ENCODE results near the gene DNAJB9.
"Not testable (repeated sequence)": the region's sequence is repeated elsewhere in the genome, so short reads cannot be mapped to it uniquely, and the experiment has no call there.

The DNAJB9 gene

DNA sequence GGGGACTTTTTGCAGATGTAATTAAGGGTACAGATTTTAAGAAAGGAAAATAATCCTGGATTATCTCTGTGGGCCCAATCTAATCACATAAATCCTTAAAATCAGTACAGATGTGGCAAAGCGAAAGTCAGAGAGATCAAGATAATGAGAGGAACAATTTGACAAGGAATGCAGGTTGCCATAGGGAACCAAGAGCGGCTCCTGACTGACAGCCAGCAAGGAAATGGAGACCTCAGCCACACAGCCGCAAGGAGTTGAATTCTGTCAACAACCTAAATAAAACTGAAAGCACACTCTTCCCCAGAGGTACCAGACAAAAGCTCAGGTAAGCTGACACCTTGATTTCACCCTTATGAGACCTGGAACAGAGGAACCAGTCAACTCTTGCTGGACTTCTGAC, 40.3 kb upstream of the DNAJB9 start:
- no peak for DNase-seq (ENCODE audit: low read depth)
- TF ChIP-seq, protein P1, sequence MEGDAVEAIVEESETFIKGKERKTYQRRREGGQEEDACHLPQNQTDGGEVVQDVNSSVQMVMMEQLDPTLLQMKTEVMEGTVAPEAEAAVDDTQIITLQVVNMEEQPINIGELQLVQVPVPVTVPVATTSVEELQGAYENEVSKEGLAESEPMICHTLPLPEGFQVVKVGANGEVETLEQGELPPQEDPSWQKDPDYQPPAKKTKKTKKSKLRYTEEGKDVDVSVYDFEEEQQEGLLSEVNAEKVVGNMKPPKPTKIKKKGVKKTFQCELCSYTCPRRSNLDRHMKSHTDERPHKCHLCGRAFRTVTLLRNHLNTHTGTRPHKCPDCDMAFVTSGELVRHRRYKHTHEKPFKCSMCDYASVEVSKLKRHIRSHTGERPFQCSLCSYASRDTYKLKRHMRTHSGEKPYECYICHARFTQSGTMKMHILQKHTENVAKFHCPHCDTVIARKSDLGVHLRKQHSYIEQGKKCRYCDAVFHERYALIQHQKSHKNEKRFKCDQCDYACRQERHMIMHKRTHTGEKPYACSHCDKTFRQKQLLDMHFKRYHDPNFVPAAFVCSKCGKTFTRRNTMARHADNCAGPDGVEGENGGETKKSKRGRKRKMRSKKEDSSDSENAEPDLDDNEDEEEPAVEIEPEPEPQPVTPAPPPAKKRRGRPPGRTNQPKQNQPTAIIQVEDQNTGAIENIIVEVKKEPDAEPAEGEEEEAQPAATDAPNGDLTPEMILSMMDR (IDR thresholded peaks at IDR 0.05; ENCODE audit: insufficient read depth, low read depth, low read length, missing control alignments) = no peak
- H3K4me3 ChIP-seq (ENCODE audit: low read depth, low read length) = no peak overlapping the region

DNA sequence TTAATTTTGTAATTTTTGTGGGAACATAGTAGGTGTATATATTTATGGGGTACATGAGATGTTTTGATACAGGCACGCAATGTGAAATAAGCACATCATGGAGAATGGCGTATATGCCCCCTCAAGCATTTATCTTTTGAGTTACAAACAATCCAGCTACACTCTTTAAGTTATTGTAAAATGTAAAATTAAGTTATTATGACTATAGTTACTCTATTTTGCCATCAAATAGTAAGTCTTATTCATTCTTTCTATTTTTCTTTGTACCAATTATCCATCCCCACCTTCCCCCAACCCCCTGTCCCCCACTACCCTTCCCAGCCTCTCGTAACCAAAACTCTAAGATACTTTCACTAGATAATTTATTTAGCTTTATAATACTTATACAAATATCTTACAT, 36.0 kb upstream of the DNAJB9 start:
- TF ChIP-seq, protein P1 (IDR thresholded peaks at IDR 0.05; ENCODE audit: insufficient read depth, low read depth, low read length, missing control alignments) = no peak
- DNase-seq (ENCODE audit: low read depth) = no peak
- no peak overlapping the region for H3K4me3 ChIP-seq (ENCODE audit: low read depth, low read length)

DNA sequence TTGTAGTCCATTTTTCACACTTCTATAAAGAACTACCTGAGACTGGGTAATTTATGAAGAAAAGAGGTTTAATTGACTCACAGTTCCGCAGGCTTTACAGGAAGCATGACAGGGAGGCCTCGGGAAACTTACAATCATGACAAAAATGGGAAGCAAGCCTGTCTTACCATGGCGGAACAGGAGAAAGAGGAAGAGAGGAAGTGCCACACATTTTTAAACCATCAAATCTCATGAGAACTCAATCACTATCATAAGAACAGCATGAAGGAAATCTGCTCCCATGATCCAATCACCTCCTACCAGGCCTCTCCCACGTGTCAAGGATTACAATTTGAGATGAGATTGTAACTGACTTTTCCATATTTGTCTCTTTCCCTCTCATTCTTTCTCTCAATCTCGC, 34.4 kb upstream of the DNAJB9 start:
- TF ChIP-seq, protein P1 (IDR thresholded peaks at IDR 0.05; ENCODE audit: insufficient read depth, low read depth, low read length, missing control alignments) = no peak
- no peak for DNase-seq (ENCODE audit: low read depth)
- H3K4me3 ChIP-seq (ENCODE audit: low read depth, low read length) = no peak overlapping the region

DNA sequence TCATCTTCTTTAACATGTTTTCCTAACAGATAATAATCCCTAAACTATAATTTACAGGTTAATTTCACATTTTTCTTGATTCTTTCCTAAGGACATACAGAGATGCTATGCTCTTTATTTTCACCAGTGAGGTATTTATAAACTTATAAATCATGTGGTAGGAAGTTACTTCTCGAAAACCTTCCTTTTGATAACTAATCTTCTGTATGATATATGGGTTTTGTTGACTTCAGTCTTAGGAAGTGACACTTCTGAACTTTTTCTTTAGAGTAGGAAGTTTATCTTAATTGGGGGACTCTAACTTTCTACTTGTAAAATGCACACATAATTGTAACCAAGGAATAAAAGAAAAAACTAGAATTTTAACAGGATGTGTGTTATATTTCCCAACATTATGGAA, 33.9 kb upstream of the DNAJB9 start:
- TF ChIP-seq, protein P1 (IDR thresholded peaks at IDR 0.05; ENCODE audit: insufficient read depth, low read depth, low read length, missing control alignments) = no peak
- H3K4me3 ChIP-seq (ENCODE audit: low read depth, low read length) = no peak overlapping the region
- DNase-seq (ENCODE audit: low read depth) = no peak

DNA sequence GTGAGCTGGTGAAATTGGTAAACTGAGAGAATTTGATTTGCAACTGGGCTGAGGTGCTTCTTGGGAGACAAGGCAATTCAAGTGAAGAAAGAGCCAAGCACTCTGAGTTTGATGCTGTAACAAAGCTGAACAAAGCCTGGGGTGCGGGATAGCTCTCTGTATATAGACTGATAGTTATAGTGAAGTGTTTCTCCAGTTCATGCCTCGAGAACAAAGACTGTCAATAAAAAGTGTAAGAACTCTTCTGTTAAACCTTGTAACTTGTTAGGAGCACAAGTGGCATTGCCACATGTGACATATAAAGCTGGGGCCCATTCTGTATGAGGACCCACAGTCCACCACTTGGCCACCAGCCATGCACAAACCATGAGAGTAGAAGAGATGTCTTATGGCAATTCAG, 32.4 kb upstream of the DNAJB9 start:
- no peak for DNase-seq (ENCODE audit: low read depth)
- TF ChIP-seq, protein P1 (IDR thresholded peaks at IDR 0.05; ENCODE audit: insufficient read depth, low read depth, low read length, missing control alignments) = no peak
- H3K4me3 ChIP-seq (ENCODE audit: low read depth, low read length) = no peak overlapping the region

DNA sequence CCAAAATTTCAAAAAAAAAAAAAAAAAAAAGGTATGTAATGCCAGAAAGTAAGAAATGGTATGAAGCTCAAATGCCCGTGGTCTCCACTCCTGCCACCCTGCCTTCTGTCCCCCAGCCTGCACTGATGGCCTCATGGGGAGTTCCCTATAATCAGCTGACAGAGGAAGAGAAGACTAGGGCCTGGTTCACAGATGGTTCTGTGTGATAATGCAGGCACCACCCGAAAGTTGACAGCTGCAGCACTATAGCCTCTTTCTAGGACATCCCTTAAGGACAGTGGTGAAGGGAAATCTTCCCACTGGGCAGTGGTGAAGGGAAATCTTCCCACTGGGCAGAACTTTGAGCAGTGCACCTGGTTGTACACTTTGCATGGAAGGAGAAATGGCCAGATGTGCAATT, 31.4 kb upstream of the DNAJB9 start:
- not testable (repeated sequence) for DNase-seq (ENCODE audit: low read depth); H3K4me3 ChIP-seq (ENCODE audit: low read depth, low read length)

DNA sequence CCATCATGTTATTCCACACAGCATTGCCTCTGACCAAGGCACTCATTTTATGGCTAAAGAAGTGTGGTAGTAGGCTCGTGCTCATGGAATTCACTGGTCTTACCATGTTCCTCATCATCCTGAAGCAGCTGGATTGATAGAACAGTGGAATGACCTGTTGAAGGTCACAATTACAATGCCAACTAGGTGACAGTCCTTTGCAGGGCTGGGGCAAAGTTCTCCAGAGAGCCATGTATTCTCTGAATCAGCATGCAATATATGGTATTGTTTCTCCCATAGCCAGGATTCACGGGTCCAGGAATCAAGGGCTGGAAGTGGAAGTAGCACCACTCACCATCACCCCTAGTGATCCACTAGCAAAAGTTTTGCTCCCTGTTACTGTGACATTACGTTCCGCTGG, 31.0 kb upstream of the DNAJB9 start:
- DNase-seq (ENCODE audit: low read depth); H3K4me3 ChIP-seq (ENCODE audit: low read depth, low read length): not testable (repeated sequence)

DNA sequence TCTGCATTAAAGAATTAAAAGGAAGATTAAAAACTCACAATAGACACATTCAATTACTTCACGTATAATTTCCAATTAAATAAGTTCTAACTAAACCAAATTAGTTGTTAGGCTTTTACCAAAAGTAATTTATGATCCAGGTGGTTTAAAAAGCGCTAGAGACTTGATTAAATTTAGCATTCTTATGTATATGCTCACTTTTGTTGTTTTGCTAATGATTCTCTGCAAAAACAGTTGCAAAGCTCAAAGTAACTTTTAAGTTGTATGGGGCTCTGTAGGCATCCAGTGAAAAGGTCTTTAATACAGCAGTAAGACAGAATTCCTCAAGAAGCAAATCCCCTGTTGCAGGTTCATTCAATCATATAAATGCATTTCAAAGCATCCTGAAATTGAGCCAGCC, 28.2 kb upstream of the DNAJB9 start:
- TF ChIP-seq, protein P1 (IDR thresholded peaks at IDR 0.05; ENCODE audit: insufficient read depth, low read depth, low read length, missing control alignments) = no peak
- DNase-seq (ENCODE audit: low read depth) = no peak
- H3K4me3 ChIP-seq (ENCODE audit: low read depth, low read length) = no peak overlapping the region

DNA sequence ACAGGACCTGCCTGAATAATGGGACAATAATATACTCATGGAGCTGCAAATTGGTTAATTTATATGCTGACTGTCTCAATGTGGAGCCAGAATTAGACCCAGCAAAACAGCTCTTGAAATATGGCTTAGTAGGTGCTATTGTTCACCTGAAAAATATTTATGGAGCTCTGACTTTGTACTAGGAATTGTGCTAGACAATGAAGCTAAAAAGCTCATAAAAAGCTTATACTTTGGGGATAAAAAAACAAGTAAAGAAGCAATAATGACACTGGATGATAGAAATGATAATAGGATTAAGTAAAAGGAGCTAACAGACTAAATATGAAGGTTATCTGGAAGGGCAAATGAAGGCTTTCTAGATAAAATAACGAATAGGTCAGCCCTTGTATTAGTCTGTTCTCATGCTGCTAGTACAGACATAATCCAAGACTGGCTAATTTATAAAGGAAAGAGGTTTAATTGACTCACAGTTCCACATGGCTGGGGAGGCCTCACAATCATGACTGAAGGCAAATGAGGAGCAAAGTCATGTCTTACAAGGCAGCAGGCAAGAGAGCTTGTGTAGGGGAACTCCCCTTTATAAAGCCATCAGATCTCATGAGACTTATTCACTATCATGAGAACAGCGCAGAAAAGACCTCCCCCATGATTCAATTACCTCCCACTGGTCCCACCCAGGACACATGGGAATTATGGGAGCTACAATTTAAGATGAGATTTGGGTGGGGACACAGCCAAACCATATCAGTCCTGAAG, 21.4 kb upstream of the DNAJB9 start:
- not testable (repeated sequence) for H3K4me3 ChIP-seq (ENCODE audit: low read depth, low read length); DNase-seq (ENCODE audit: low read depth)

DNA sequence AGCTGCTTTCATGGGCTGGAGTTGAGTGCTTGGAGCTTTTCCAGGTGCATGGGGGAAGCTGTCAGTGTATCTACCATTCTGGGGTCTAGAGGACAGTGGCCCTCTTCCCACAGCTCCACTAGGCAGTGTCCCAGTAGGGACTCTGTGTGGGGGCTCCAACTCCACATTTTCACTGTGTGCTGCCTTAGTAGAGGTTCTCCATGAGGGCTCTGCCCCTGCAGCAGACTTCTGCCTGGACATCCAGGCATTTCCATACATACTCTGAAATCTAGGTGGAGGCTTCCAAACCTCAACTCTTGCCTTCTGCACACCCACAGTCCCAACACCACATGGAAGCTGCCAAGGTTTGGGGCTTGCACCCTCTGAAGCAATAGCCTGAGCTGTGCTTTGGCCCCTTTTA, 13.0 kb upstream of the DNAJB9 start:
- not testable (repeated sequence) for H3K4me3 ChIP-seq (ENCODE audit: low read depth, low read length); DNase-seq (ENCODE audit: low read depth)

Measured in GM12865 (cell line).